SU-DHL-6 (cell line): ENCODE results near the gene POLRMT.
"Not testable (repeated sequence)": the region's sequence is repeated elsewhere in the genome, so short reads cannot be mapped to it uniquely, and the experiment has no call there.

ENCODE experiments used
- CTCF ChIP-seq: fragments of 200-600 bp; sonication (generic); IDR thresholded peaks from one replicate; pipeline ENCODE4 v1.5.1; 2017; ENCODE audit warnings: antibody characterized with exemption, mild to moderate bottlenecking, low read length, moderate library complexity; ENCODE audit not compliant: insufficient read depth, poor library complexity, severe bottlenecking
- EZH2phosphoT487 ChIP-seq: fragments of 200-600 bp; sonication (generic), shearing (Covaris generic); conservative IDR thresholded peaks from 2 replicates; pipeline ENCODE4 v1.6.1; 2018; ENCODE audit warnings: mild to moderate bottlenecking, antibody characterized with exemption, low read length, moderate library complexity, mixed read lengths

DNA sequence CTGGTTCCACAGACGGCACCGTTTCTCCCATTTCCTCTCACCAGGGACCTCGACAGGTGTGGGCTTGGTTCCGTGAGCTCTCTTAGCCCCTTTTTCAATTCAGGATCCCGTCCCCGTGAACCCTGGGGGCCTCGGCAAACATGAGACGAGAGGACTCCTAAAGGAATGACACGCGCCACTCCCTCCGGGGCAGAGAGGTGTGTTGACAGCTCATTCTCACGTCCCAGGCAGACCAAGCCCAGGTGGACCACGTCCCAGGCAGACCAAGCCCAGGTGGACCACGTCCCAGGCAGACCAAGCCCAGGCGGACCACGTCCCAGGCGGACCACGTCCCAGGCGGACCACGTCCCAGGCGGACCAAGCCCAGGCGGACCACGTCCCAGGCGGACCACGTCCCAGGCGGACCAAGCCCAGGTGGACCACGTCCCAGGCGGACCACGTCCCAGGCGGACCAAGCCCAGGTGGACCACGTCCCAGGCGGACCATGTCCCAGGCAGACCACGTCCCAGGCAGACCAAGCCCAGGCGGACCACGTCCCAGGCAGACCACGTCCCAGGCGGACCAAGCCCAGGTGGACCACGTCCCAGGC lies 33.7 kb upstream of the POLRMT start:
- not testable (repeated sequence) for TF ChIP-seq CTCF, EZH2phosphoT487
